Measurements from ENCODE around the gene SPATA21. TPM values are rescaled to one million over a fixed set of nuclear protein-coding genes. Genes with fewer than 3 reads are reported as not detected.
"Not testable (repeated sequence)": the region's sequence is repeated elsewhere in the genome, so short reads cannot be mapped to it uniquely, and the experiment has no call there.

Gene SPATA21
- polyA plus RNA-seq, 6 donors from 2014 or later: not detected

DNA sequence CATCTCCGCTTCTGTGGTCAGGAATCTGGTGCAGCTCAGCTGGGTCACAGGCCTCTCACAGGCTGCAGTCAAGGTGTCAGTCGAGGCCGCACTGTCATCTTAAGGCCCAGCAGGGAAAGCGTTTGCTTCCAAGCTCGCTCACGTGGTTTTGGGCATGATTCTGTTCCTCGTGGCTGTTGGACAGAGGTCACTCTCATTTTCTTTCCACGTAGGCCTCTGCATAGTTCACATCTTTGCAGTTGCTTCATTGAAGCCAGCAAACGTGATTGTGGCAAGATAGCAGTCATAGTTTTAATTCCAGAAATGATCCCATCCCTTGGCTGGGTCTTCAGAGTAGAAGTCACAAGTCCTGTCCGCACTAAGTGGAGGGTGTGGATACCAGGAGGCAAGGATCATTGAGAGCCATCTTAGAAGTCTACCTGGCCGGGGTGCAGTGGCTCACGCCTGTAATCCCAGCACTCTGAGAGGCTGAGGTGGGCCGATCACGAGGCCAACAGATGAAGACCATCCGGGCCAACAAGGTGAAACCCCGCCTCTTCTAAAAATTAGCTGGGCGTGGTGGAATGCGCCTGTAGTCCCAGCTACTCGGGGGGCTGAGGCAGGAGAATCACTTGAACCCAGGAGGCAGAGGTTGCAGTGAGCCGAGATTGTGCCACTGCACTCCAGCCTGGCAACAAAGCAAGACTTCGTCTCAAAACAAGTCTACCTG is 27.8 kb upstream of the SPATA21 start:
- H3K9me3 Mint-ChIP-seq: no peaks in the 10 kb centered on the region
- peaks cover 0 to 4% of the 10 kb centered on the region in 2 donors for H3K36me3 Mint-ChIP-seq
- DNase-seq (no peak), ATAC-seq (ENCODE audit: low read depth in 2 of 2) (no peak)
- no peaks in the 10 kb centered on the region for H3K27me3 Mint-ChIP-seq
- no peak overlapping the region for H3K4me3 Mint-ChIP-seq
- H3K4me1 Mint-ChIP-seq: peaks cover 0 to 9% (median 3%) of the 10 kb centered on the region in 3 donors
- peak overlapping the region in 1 of 6 donors; percentile 51 for H3K27ac Mint-ChIP-seq

GRCh38 chr1:16462773-16463330 is 25.6 kb upstream of the SPATA21 start:
- Mint-ChIP-seq H3K27me3 (no peaks in the 10 kb centered on the region), H3K9me3 (no peaks in the 10 kb centered on the region), H3K27ac (peak overlapping the region in 3 of 6 donors; percentile 7 to 85 (median 44)), H3K4me1 (peaks cover 0 to 9% (median 3%) of the 10 kb centered on the region in 3 donors), H3K4me3 (no peak overlapping the region), H3K36me3 (peaks cover 0 to 4% of the 10 kb centered on the region in 2 donors)
- DNase-seq: no peak
- ATAC-seq (ENCODE audit: low read depth in 2 of 2): no peak

- Mint-ChIP-seq H3K4me1 (peaks cover 0 to 9% (median 0%) of the 10 kb centered on the region in 3 donors), H3K9me3 (no peaks in the 10 kb centered on the region), H3K4me3 (no peak overlapping the region), H3K36me3 (no peaks in the 10 kb centered on the region), H3K27me3 (no peaks in the 10 kb centered on the region), H3K27ac (peak overlapping the region in 1 of 6 donors; percentile 89)
- DNase-seq (no peak), ATAC-seq (ENCODE audit: low read depth in 2 of 2) (no peak)
These were observed 24.5 kb upstream of the SPATA21 start for GRCh38 chr1:16461681-16462080.

DNA sequence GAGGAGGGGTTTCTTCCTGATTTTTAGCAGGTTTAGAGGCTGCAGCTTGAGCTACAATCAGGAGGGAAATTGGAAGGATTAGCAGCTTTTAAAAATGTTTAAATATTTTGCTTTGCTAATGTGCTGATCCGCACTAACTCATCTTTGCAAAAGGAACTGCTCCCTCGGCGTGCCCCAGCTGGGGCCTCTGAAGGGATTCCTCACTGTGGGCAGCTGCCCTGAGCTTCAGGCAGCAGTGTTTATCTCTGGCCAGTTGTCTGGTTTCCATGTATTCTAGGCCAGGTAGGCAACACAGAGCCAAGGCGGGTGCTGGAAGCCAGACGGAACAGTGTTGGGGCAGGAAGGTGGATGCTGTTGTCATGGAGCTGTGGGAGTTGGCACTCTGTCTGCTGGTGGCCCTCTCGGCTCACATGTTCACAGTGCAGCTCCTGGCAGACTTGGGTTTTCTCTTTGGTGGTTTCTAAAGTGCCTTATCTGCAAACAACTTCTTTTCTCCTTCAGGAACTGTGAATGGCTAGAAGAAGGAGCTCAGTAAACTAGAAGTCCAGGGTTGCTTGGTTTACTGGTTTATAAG is 22.2 kb upstream of the SPATA21 start:
- Mint-ChIP-seq H3K36me3 (peaks cover 0 to 11% of the 10 kb centered on the region in 2 donors), H3K27ac (no peak overlapping the region), H3K4me3 (no peak overlapping the region), H3K27me3 (no peaks in the 10 kb centered on the region), H3K4me1 (no peaks in the 10 kb centered on the region), H3K9me3 (no peaks in the 10 kb centered on the region)
- DNase-seq: no peak
- no peak for ATAC-seq (ENCODE audit: low read depth in 2 of 2)

- Mint-ChIP-seq H3K9me3 (no peaks in the 10 kb centered on the region), H3K27me3 (no peaks in the 10 kb centered on the region), H3K4me1 (no peaks in the 10 kb centered on the region), H3K36me3 (peaks cover 0 to 11% of the 10 kb centered on the region in 2 donors), H3K27ac (peak overlapping the region in 4 of 6 donors; percentile 42 to 79 (median 50)), H3K4me3 (no peak overlapping the region)
- ATAC-seq (ENCODE audit: low read depth in 2 of 2) (no peak), DNase-seq (no peak)
These were observed 21.6 kb upstream of the SPATA21 start for GRCh38 chr1:16458831-16459230.

DNA sequence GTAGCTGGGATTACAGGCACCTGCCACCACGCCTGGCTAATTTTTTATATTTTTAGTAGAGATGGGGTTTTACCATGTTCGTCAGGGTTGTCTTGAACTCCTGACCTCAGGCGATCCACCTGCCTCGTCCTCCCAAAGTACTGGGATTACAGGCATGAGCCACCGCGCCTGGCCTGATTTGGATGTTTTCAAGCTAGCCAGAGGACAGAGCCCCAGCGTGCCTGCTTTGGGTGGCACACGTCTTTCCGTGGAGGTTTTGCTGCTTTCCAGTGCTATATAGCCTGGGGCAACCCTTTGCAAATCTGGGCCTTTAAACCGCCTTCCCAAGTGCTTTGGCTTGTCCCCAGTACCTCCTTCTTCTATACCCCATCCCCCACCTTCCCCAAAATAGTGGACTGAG is 18.9 kb upstream of the SPATA21 start:
- H3K36me3 Mint-ChIP-seq: peaks cover 8 to 17% of the 10 kb centered on the region in 2 donors

GRCh38 chr1:16454909-16455308 is 17.7 kb upstream of the SPATA21 start:
- H3K27ac Mint-ChIP-seq: peak overlapping the region in 1 of 6 donors; percentile 20
- not testable (repeated sequence) for H3K4me1 Mint-ChIP-seq; H3K9me3 Mint-ChIP-seq; H3K4me3 Mint-ChIP-seq; DNase-seq; H3K27me3 Mint-ChIP-seq; ATAC-seq (ENCODE audit: low read depth in 2 of 2)
- H3K36me3 Mint-ChIP-seq: peaks cover 8 to 20% of the 10 kb centered on the region in 2 donors

More for the DNA sequence above, 18.9 kb upstream of the SPATA21 start:
- not testable (repeated sequence) for DNase-seq; H3K4me1 Mint-ChIP-seq; ATAC-seq (ENCODE audit: low read depth in 2 of 2); H3K27me3 Mint-ChIP-seq; H3K4me3 Mint-ChIP-seq; H3K9me3 Mint-ChIP-seq
- H3K27ac Mint-ChIP-seq: peak overlapping the region in 2 of 6 donors; percentile 36 to 46

DNA sequence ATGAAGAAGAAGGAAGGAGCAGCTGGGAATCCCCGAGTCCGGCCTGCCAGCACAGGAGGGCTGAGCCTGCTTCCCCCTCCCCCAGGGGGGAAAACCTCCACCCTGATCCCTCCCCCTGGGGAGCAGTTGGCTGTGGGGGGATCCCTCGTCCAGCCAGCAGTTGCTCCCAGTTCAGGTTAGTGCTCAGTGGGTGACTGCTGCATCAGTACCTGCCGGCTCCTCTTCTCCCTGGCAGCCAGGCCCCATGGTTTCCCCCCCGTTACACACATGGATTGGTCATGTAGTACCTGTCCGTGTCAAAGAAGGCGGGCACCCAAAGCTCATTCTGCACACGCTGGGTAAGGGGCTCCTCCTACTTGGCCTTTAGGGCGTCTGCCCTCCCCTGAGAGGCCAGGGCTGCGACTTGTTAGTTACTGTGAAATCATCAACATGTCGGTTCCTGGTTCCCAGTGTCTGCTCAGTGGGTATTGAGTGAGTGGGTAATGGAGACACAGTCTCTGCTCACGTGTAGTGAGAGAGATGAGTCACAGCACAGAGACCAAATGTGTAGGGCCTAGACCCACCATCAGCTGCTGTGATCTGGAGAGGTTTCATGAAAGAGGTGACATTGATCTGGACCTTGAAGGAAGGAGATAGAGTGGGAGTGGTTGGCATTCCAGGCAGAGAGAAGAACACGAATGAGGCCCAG is 14.8 kb upstream of the SPATA21 start:
- DNase-seq (no peak), ATAC-seq (ENCODE audit: low read depth in 2 of 2) (no peak)
- Mint-ChIP-seq H3K9me3 (no peaks in the 10 kb centered on the region), H3K4me1 (peaks cover 0 to 24% (median 17%) of the 10 kb centered on the region in 3 donors), H3K27ac (peak overlapping the region in 1 of 6 donors; percentile 69), H3K27me3 (no peaks in the 10 kb centered on the region), H3K4me3 (peak overlapping the region in 1 of 8 donors; percentile 8), H3K36me3 (peaks cover 26 to 28% of the 10 kb centered on the region in 2 donors)

DNA sequence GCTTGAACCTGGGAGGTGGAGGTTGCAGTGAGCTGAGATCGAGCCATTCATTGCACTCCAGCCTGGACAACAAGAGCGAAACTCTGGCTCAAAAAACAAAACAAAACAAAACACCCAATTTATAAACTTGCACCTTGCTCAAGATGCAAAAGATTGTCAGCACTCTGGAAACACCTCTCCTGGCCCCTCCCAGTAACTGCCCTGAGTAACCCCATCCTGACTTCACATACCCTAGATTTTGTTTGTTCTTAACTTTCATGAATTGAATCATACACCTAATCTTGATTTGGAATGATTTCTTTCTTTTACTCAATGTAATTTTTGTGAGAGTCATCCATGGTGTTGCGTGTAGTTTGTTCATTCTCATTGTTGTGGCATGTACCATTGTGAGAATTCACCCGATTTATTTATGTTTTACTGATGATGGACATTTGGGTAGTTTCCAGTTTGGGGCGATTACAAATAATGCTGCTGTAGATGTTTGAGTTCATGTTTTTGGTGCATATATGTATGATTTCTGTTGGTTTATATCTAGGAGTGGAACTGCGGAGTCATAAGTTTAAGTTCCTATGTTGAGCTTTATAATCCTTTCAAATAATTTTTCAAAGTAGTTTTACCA is 13.7 kb upstream of the SPATA21 start:
- H3K9me3 Mint-ChIP-seq: no peaks in the 10 kb centered on the region
- no peak overlapping the region for H3K4me3 Mint-ChIP-seq
- H3K27ac Mint-ChIP-seq: peak overlapping the region in 1 of 6 donors; percentile 1
- ATAC-seq (ENCODE audit: low read depth in 2 of 2) (no peak), DNase-seq (no peak)
- H3K4me1 Mint-ChIP-seq: peaks cover 0 to 24% (median 17%) of the 10 kb centered on the region in 3 donors
- H3K36me3 Mint-ChIP-seq: peaks cover 26 to 28% of the 10 kb centered on the region in 2 donors
- H3K27me3 Mint-ChIP-seq: no peaks in the 10 kb centered on the region

DNA sequence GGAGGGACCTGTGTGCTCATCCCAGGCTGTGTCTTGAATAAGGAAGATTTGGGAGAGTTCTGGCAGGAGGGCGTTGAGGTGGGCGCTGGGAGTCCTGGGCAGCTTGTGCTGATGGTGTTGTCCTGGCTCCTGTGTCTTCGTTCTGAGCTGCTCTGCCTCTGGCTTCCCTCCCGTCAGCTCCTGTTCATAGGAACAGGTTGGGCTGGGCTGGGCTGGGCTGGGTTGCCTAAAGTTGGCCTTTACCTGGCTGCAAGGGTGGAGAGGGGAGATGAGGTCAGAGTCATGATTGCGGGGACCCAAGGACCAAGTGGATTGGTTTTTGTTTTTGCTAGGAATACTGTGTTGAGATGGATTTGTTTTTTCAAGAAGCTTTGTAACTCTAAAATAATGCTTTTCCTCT is 12.4 kb upstream of the SPATA21 start:
- Mint-ChIP-seq H3K9me3 (no peaks in the 10 kb centered on the region), H3K4me3 (no peak overlapping the region), H3K4me1 (peaks cover 0 to 24% (median 17%) of the 10 kb centered on the region in 3 donors), H3K36me3 (peaks cover 17 to 26% of the 10 kb centered on the region in 2 donors), H3K27ac (peak overlapping the region in 3 of 6 donors; percentile 19 to 63 (median 53)), H3K27me3 (no peaks in the 10 kb centered on the region)
- ATAC-seq (ENCODE audit: low read depth in 2 of 2): no peak
- no peak for DNase-seq

- ATAC-seq (ENCODE audit: low read depth in 2 of 2) (no peak), DNase-seq (no peak)
- Mint-ChIP-seq H3K27me3 (no peaks in the 10 kb centered on the region), H3K27ac (peak overlapping the region in 3 of 6 donors; percentile 33 to 53 (median 49)), H3K36me3 (peaks cover 21 to 32% of the 10 kb centered on the region in 2 donors), H3K4me1 (peaks cover 4 to 28% (median 17%) of the 10 kb centered on the region in 3 donors), H3K9me3 (no peaks in the 10 kb centered on the region), H3K4me3 (no peak overlapping the region)
These were observed 11.8 kb upstream of the SPATA21 start for GRCh38 chr1:16449065-16449464.

- peak overlapping the region in 1 of 6 donors; percentile 59 for H3K27ac Mint-ChIP-seq
- no peak overlapping the region for H3K4me3 Mint-ChIP-seq
- DNase-seq (no peak), ATAC-seq (ENCODE audit: low read depth in 2 of 2) (no peak)
- H3K36me3 Mint-ChIP-seq: peaks cover 24 to 33% of the 10 kb centered on the region in 2 donors
- H3K4me1 Mint-ChIP-seq: peaks cover 15 to 32% (median 28%) of the 10 kb centered on the region in 3 donors
- no peaks in the 10 kb centered on the region for H3K27me3 Mint-ChIP-seq
- H3K9me3 Mint-ChIP-seq: no peaks in the 10 kb centered on the region
These were observed 10.4 kb upstream of the SPATA21 start for GRCh38 chr1:16447641-16448040.

GRCh38 chr1:16446116-16446515 is 8.9 kb upstream of the SPATA21 start:
- no peak for ATAC-seq (ENCODE audit: low read depth in 2 of 2)
- Mint-ChIP-seq H3K9me3 (no peaks in the 10 kb centered on the region), H3K4me1 (peaks cover 30 to 42% (median 33%) of the 10 kb centered on the region in 3 donors), H3K4me3 (no peak overlapping the region), H3K27me3 (no peaks in the 10 kb centered on the region), H3K36me3 (peaks cover 18 to 25% of the 10 kb centered on the region in 2 donors), H3K27ac (peak overlapping the region in 1 of 6 donors; percentile 7)
- DNase-seq: no peak
